ENCODE data around the gene BABAM1. TPM values are rescaled to one million over a fixed set of nuclear protein-coding genes. Genes with fewer than 3 reads are reported as not detected.

Gene BABAM1
- total RNA-seq, 4 donors from 2014 or later = 60.0 to 72.0 (median 67.0) TPM

GRCh38 chr19:17312189-17313113 lies 45.2 kb downstream of the BABAM1 start:
- Histone ChIP-seq H3K27me3 (no peaks in the 10 kb centered on the region), H3K27ac (no peak overlapping the region), H3K4me3 (no peak overlapping the region), H3K36me3 (peaks cover 0 to 52% (median 9%) of the 10 kb centered on the region in 3 donors), H3K9me3 (no peaks in the 10 kb centered on the region), H3K4me1 (peaks cover 0 to 38% (median 11%) of the 10 kb centered on the region in 4 donors)
- 75 to 82% methylated on average over 15 of the region's 20 CpGs for WGBS, 2 donors
- DNase-seq (ENCODE audit: low spot score in 2 of 2) = no peak
- TF ChIP-seq CTCF (IDR thresholded peaks at IDR 0.05) (no peak), POLR2A (IDR thresholded peaks at IDR 0.05) (no peak), EP300 (IDR thresholded peaks at IDR 0.05) (no peak)

GRCh38 chr19:17314007-17314593 lies 46.9 kb downstream of the BABAM1 start:
- Histone ChIP-seq H3K36me3 (peaks cover 0 to 68% (median 9%) of the 10 kb centered on the region in 3 donors), H3K27ac (no peak overlapping the region), H3K4me3 (no peak overlapping the region), H3K27me3 (no peaks in the 10 kb centered on the region), H3K4me1 (peaks cover 0 to 30% (median 11%) of the 10 kb centered on the region in 4 donors), H3K9me3 (no peaks in the 10 kb centered on the region)
- DNase-seq (ENCODE audit: low spot score in 2 of 2) = no peak
- TF ChIP-seq EP300 (IDR thresholded peaks at IDR 0.05) = no peak
- TF ChIP-seq POLR2A (IDR thresholded peaks at IDR 0.05) = no peak
- 89 to 94% methylated on average over 14 to 18 of the region's 19 CpGs for WGBS, 2 donors

GRCh38 chr19:17318966-17319365 lies 51.7 kb downstream of the BABAM1 start:
- Histone ChIP-seq H3K27ac (no peak overlapping the region), H3K9me3 (no peaks in the 10 kb centered on the region), H3K27me3 (no peaks in the 10 kb centered on the region), H3K4me1 (peaks cover 0 to 17% (median 9%) of the 10 kb centered on the region in 4 donors), H3K4me3 (no peak overlapping the region), H3K36me3 (peaks cover 0 to 84% (median 21%) of the 10 kb centered on the region in 3 donors)
- WGBS, 2 donors = 69 to 75% methylated on average over 6 of the region's 6 CpGs
- TF ChIP-seq POLR2A (IDR thresholded peaks at IDR 0.05) (no peak), EP300 (IDR thresholded peaks at IDR 0.05) (no peak), CTCF (IDR thresholded peaks at IDR 0.05) (no peak)
- DNase-seq (ENCODE audit: low spot score in 2 of 2) = no peak

GRCh38 chr19:17319473-17320238 lies 52.4 kb downstream of the BABAM1 start:
- WGBS, 2 donors = 88 to 90% methylated on average over 40 of the region's 40 CpGs
- no peak overlapping the region for H3K4me3 ChIP-seq
- H3K27me3 ChIP-seq = no peaks in the 10 kb centered on the region
- peaks cover 0 to 83% (median 21%) of the 10 kb centered on the region in 3 donors for H3K36me3 ChIP-seq
- TF ChIP-seq POLR2A (IDR thresholded peaks at IDR 0.05) (no peak), CTCF (IDR thresholded peaks at IDR 0.05) (no peak), EP300 (IDR thresholded peaks at IDR 0.05) (no peak)
- peaks cover 0 to 23% (median 14%) of the 10 kb centered on the region in 4 donors for H3K4me1 ChIP-seq
- DNase-seq (ENCODE audit: low spot score in 2 of 2) = no peak
- H3K9me3 ChIP-seq = no peaks in the 10 kb centered on the region
- no peak overlapping the region for H3K27ac ChIP-seq

- H3K4me1 ChIP-seq = peaks cover 0 to 29% (median 17%) of the 10 kb centered on the region in 4 donors
- no peak overlapping the region for H3K4me3 ChIP-seq
- DNase-seq (ENCODE audit: low spot score in 2 of 2) = no peak
- H3K9me3 ChIP-seq = no peaks in the 10 kb centered on the region
- H3K27me3 ChIP-seq = no peaks in the 10 kb centered on the region
- no peak overlapping the region for H3K27ac ChIP-seq
- 83 to 90% methylated on average over 2 to 9 of the region's 11 CpGs for WGBS, 2 donors
- H3K36me3 ChIP-seq = peaks cover 0 to 87% (median 18%) of the 10 kb centered on the region in 3 donors
- no peak for TF ChIP-seq EP300 (IDR thresholded peaks at IDR 0.05)
- no peak for TF ChIP-seq CTCF (IDR thresholded peaks at IDR 0.05)
- TF ChIP-seq POLR2A (IDR thresholded peaks at IDR 0.05) = no peak
Measured at GRCh38 chr19:17320435-17320834, 53.2 kb downstream of the BABAM1 start.
